DND-41 (cell line): ENCODE results near the gene FARSA.

Experiments
- ATAC-seq: fragments of 200-7000 bp; cut with Tn5 transposase; 3 replicates; pipeline ENCODE4 v1.9.1; 2021; ENCODE audit warnings: low read depth; ENCODE audit not compliant: insufficient read depth
- DNase-seq: peaks from one replicate; pipeline ENCODE4 v3.0.0-alpha.2; 2020
- H2AFZ ChIP-seq: 2 replicates; pipeline ENCODE4 v1.6.0; 2012; ENCODE audit warnings: low read depth, low read length
- H3K27ac ChIP-seq: 2 replicates; pipeline ENCODE4 v1.5.1; 2012; ENCODE audit warnings: low read length, inconsistent platforms
- H3K27me3 ChIP-seq: fragments of 200-600 bp; sonication (generic); 2 replicates; pipeline ENCODE4 v1.6.0; 2012; ENCODE audit warnings: low read length, mild to moderate bottlenecking, inconsistent platforms; ENCODE audit not compliant: insufficient read depth, poor library complexity
- H3K36me3 ChIP-seq: 2 replicates; pipeline ENCODE4 v1.5.1; 2012; ENCODE audit warnings: low read length, inconsistent platforms; ENCODE audit not compliant: insufficient read depth
- H3K4me1 ChIP-seq: 2 replicates; pipeline ENCODE4 v1.5.1; 2012; ENCODE audit warnings: mild to moderate bottlenecking, low read length; ENCODE audit not compliant: insufficient read depth
- H3K4me2 ChIP-seq: 2 replicates; pipeline ENCODE4 v1.6.0; 2012; ENCODE audit warnings: mild to moderate bottlenecking, moderate library complexity, low read length, inconsistent platforms; ENCODE audit not compliant: insufficient read depth
- H3K4me3 ChIP-seq, 2 experiments: fragments of 200-600 bp in 1 of 2; shearing (Covaris generic) in 1 of 2; 2 replicates each; pipeline ENCODE4 v1.5.1; 2012 to 2016; ENCODE audit warnings: inconsistent platforms in 2 of 2, low read length in 2 of 2, mild to moderate bottlenecking in 2 of 2, low read depth in 1 of 2, moderate library complexity in 1 of 2
- H3K79me2 ChIP-seq: 2 replicates; pipeline ENCODE4 v1.6.0; 2012; ENCODE audit warnings: low read length, inconsistent platforms; ENCODE audit not compliant: insufficient read depth
- H3K9ac ChIP-seq: 2 replicates; pipeline ENCODE4 v1.6.0; 2012; ENCODE audit warnings: low read depth, mild to moderate bottlenecking, inconsistent platforms, low read length, moderate library complexity
- H3K9me3 ChIP-seq: 2 replicates; pipeline ENCODE4 v1.5.1; 2012; ENCODE audit warnings: low read length, moderate library complexity, mild to moderate bottlenecking, inconsistent platforms; ENCODE audit not compliant: insufficient read depth, severe bottlenecking
- H4K20me1 ChIP-seq: 2 replicates; pipeline ENCODE4 v1.6.0; 2012; ENCODE audit warnings: low read length; ENCODE audit not compliant: insufficient read depth
- EZH2 ChIP-seq: IDR thresholded peaks from 3 replicates; pipeline ENCODE4 v1.6.1; 2012; ENCODE audit warnings: borderline replicate concordance, low read depth, mild to moderate bottlenecking, moderate library complexity, low read length, inconsistent platforms; ENCODE audit not compliant: severe bottlenecking
- TF ChIP-seq, protein P1 (sequence below): IDR thresholded peaks from 2 replicates; pipeline ENCODE4 v1.5.1; 2012; ENCODE audit warnings: borderline replicate concordance, low read length, moderate library complexity, mild to moderate bottlenecking; ENCODE audit not compliant: poor library complexity, severe bottlenecking; ENCODE audit errors: extremely low read depth

Gene FARSA

DNA sequence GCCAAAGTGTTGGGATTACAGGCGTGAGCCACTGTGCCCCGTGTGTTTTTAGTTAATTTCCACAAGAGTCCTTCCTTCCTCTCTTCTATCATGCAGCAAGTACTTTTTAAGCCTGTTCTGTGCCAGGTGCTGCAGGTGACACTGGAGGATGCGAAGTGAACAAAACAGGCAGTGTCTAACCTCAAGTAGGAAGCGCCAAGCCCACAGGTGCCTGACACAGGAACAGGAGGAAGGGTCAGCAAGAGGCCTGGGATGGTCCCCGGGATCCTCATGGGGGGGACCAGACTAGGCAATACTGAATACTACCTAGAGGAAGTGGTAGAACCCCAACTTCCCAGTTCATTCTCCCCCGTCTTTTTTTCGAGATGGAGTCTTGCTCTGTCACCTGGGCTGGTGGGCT is 3.1 kb upstream of the FARSA start:
- H3K9ac ChIP-seq = peak overlapping the region; percentile 93; the same call in 1 of the 2 replicates

DNA sequence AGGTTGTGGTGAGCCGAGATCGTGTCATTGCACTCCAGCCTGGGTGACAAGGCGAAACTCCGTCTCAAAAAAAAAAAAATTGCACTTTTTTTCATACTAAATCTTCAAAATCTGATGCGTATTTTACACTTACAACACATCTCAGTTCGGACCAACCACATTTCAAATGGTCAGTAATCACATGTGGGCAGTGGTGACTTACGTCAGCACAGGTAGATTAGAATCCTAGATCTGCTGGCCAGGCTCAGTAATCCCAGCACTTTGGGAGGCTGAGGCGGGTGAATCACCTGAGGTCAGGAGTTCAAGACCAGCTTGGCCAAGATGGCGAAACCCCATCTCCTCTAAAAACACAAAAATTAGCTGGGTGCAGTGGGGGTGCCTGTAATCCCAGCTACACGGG is 1.6 kb upstream of the FARSA start:
- Histone ChIP-seq H3K9me3 (no peaks in the 10 kb centered on the region), H3K27ac (no peak overlapping the region; the same call in 1 of the 2 replicates), H3K27me3 (no peaks in the 10 kb centered on the region), H3K36me3 (peaks cover 36% of the 10 kb centered on the region), H3K4me1 (peaks cover 74% of the 10 kb centered on the region), H4K20me1 (peaks cover 35% of the 10 kb centered on the region), H3K4me2 (no peak overlapping the region), H3K9ac (no peak overlapping the region), H3K79me2 (peaks cover 58% of the 10 kb centered on the region), H2AFZ (no peak overlapping the region), H3K4me3 (no peak overlapping the region)
- ATAC-seq (no peak), DNase-seq (no peak)
- no peak for TF ChIP-seq EZH2
- TF ChIP-seq, protein P1, sequence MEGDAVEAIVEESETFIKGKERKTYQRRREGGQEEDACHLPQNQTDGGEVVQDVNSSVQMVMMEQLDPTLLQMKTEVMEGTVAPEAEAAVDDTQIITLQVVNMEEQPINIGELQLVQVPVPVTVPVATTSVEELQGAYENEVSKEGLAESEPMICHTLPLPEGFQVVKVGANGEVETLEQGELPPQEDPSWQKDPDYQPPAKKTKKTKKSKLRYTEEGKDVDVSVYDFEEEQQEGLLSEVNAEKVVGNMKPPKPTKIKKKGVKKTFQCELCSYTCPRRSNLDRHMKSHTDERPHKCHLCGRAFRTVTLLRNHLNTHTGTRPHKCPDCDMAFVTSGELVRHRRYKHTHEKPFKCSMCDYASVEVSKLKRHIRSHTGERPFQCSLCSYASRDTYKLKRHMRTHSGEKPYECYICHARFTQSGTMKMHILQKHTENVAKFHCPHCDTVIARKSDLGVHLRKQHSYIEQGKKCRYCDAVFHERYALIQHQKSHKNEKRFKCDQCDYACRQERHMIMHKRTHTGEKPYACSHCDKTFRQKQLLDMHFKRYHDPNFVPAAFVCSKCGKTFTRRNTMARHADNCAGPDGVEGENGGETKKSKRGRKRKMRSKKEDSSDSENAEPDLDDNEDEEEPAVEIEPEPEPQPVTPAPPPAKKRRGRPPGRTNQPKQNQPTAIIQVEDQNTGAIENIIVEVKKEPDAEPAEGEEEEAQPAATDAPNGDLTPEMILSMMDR = no peak

More for the DNA sequence above, 3.1 kb upstream of the FARSA start:
- peaks cover 80% of the 10 kb centered on the region for H3K4me1 ChIP-seq
- H3K79me2 ChIP-seq = peaks cover 58% of the 10 kb centered on the region
- DNase-seq (peak; percentile 39), ATAC-seq (no peak)
- no peak overlapping the region for H3K4me2 ChIP-seq
- no peak overlapping the region for H3K4me3 ChIP-seq
- no peak overlapping the region; the same call in 1 of the 2 replicates for H2AFZ ChIP-seq
- peaks cover 38% of the 10 kb centered on the region for H3K36me3 ChIP-seq
- no peaks in the 10 kb centered on the region for H3K27me3 ChIP-seq
- peaks cover 38% of the 10 kb centered on the region for H4K20me1 ChIP-seq
- no peak for TF ChIP-seq EZH2
- TF ChIP-seq, protein P1 = no peak
- peak overlapping the region; percentile 100 for H3K27ac ChIP-seq
- no peaks in the 10 kb centered on the region for H3K9me3 ChIP-seq

DNA sequence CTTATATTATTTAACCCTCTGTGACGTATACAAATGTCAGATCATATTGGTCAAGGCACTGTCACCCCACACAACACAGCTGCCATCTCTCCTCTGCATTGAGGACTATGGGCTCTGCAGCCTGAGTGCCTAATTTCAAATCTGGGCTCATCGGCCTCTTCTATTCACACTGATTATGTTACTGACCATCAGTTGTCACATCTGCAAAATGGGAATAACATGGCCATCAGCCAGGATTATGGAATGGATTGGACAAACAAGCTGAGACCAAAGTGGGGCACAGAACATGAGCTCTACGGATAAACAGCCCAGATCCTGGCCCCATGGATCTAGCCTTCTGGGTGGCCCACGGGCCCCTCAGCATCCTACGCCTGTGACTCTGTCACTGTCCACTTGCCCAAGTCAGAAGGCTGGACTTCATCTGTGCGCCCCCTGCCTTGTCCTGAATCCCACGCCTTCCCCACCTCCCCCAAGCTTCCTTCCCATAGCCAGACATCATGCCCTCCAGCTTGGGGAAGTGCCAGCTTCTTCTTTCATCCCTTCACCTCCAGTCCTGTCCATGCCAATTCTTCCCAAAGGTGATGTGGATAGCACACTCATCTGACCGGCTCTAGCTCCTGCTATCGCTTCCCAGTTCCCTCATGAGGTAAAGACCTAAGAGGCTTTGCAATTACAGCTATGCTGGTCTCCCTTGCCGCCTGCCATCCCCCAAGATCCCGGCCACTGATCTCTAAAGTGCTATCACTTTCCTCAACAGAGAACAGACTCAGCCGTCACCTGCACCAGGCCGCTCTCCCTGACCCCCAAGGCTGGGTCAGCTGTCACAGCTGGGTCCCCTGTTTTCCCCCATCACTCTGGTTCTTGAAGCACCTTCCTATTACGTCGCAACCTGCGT is 872 bp downstream of the FARSA start:
- H3K4me2 ChIP-seq = peak overlapping the region; percentile 91
- H3K4me1 ChIP-seq = peaks cover 61% of the 10 kb centered on the region
- DNase-seq = no peak
- peaks cover 45% of the 10 kb centered on the region for H3K36me3 ChIP-seq
- no peaks in the 10 kb centered on the region for H3K27me3 ChIP-seq
- peak overlapping the region; percentile 80 to 95 for H3K4me3 ChIP-seq
- H3K9me3 ChIP-seq = no peaks in the 10 kb centered on the region
- H3K27ac ChIP-seq = peak overlapping the region; percentile 97
- no peak for ATAC-seq
- H3K79me2 ChIP-seq = peaks cover 49% of the 10 kb centered on the region
- TF ChIP-seq, protein P1 = no peak
- TF ChIP-seq EZH2 = no peak
- peak overlapping the region; percentile 88 for H2AFZ ChIP-seq
- peak overlapping the region; percentile 91 for H3K9ac ChIP-seq
- H4K20me1 ChIP-seq = peaks cover 26% of the 10 kb centered on the region
